ENCODE measurements around the gene HES4.

GRCh38 chr1:952603-953002 is 47.3 kb downstream of the HES4 start:
- TF ChIP-seq, protein P1, sequence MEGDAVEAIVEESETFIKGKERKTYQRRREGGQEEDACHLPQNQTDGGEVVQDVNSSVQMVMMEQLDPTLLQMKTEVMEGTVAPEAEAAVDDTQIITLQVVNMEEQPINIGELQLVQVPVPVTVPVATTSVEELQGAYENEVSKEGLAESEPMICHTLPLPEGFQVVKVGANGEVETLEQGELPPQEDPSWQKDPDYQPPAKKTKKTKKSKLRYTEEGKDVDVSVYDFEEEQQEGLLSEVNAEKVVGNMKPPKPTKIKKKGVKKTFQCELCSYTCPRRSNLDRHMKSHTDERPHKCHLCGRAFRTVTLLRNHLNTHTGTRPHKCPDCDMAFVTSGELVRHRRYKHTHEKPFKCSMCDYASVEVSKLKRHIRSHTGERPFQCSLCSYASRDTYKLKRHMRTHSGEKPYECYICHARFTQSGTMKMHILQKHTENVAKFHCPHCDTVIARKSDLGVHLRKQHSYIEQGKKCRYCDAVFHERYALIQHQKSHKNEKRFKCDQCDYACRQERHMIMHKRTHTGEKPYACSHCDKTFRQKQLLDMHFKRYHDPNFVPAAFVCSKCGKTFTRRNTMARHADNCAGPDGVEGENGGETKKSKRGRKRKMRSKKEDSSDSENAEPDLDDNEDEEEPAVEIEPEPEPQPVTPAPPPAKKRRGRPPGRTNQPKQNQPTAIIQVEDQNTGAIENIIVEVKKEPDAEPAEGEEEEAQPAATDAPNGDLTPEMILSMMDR (IDR thresholded peaks at IDR 0.05; ENCODE audit: low read length): no peak
- TF ChIP-seq EZH2phosphoT487 (IDR thresholded peaks at IDR 0.05; ENCODE audit: low read length): no peak
- TF ChIP-seq EZH2 (optimal IDR thresholded peaks at IDR 0.05; ENCODE audit: low read depth, low read length): no peak

Data from MM.1S (cell line).